ENCODE results near the gene CAMSAP3.

GRCh38 chr19:7614859-7615741, 19.4 kb downstream of the CAMSAP3 start:
- no peak for TF ChIP-seq CTCF (IDR thresholded peaks at IDR 0.05)
- no peak for TF ChIP-seq CHD4 (IDR thresholded peaks at IDR 0.05; ENCODE audit: borderline replicate concordance)
- TF ChIP-seq MAX (IDR thresholded peaks at IDR 0.05), result no peak
- TF ChIP-seq POLR2A (IDR thresholded peaks at IDR 0.05; ENCODE audit: low read length), result no peak
- TF ChIP-seq PHF8 (IDR thresholded peaks at IDR 0.05; ENCODE audit: borderline replicate concordance, low read depth), result no peak
- TF ChIP-seq HDAC2 (IDR thresholded peaks at IDR 0.05), result no peak
- TF ChIP-seq KDM1A (IDR thresholded peaks at IDR 0.05; ENCODE audit: low read depth), result no peak
- no peak for TF ChIP-seq MYC (IDR thresholded peaks at IDR 0.05; ENCODE audit: borderline replicate concordance, low read length)
- TF ChIP-seq SREBF2 (IDR thresholded peaks at IDR 0.05), result no peak
- no peak for TF ChIP-seq RARB (CRISPR knock-in tag; IDR thresholded peaks at IDR 0.05)
- no peak for TF ChIP-seq RNF2 (IDR thresholded peaks at IDR 0.05; ENCODE audit: borderline replicate concordance, low read depth)
- TF ChIP-seq HMGXB4 (CRISPR knock-in tag; IDR thresholded peaks at IDR 0.05; ENCODE audit: borderline replicate concordance), result no peak
- TF ChIP-seq RAD21 (conservative IDR thresholded peaks at IDR 0.05 in 1 of 2, IDR thresholded peaks at IDR 0.05 in 1 of 2), result no peak
